GM23338 (cell line): ENCODE data around the gene ESRRA. TPM values are rescaled to one million over a fixed set of nuclear protein-coding genes. Genes with fewer than 3 reads are reported as not detected.

Experiments
- ATAC-seq: fragments of 200-7000 bp; cut with Tn5 transposase; 3 replicates; pipeline ENCODE4 v1.9.1; 2020
- DNase-seq: peaks from one replicate; pipeline ENCODE4 v3.0.0-alpha.2; 2015; ENCODE audit warnings: low spot score
- H2AFZ ChIP-seq: fragments of 200-600 bp; sonication (generic); 2 replicates; pipeline ENCODE4 v1.8.0; 2016; ENCODE audit warnings: antibody characterized with exemption, mild to moderate bottlenecking, moderate library complexity
- H3F3A ChIP-seq: fragments of 200-600 bp; sonication (generic); replicated peaks from 2 replicates; pipeline ENCODE4 v1.8.0; 2017; ENCODE audit warnings: antibody characterized with exemption, mixed run types, low read depth
- H3K27ac ChIP-seq: fragments of 200-600 bp; sonication (generic); 2 replicates; pipeline ENCODE4 v1.6.1; 2016; ENCODE audit warnings: low read depth
- H3K27me3 ChIP-seq: fragments of 200-600 bp; sonication (generic); 2 replicates; pipeline ENCODE4 v1.8.0; 2016; ENCODE audit warnings: mild to moderate bottlenecking, mixed run types, moderate library complexity; ENCODE audit not compliant: insufficient read depth
- H3K36me3 ChIP-seq: fragments of 200-600 bp; sonication (generic); 2 replicates; pipeline ENCODE4 v1.8.0; 2016; ENCODE audit warnings: mild to moderate bottlenecking; ENCODE audit not compliant: insufficient read depth
- H3K4me1 ChIP-seq: fragments of 200-600 bp; sonication (generic); 2 replicates; pipeline ENCODE4 v1.8.0; 2016; ENCODE audit warnings: mild to moderate bottlenecking, moderate library complexity; ENCODE audit not compliant: insufficient read depth
- H3K4me2 ChIP-seq: fragments of 200-600 bp; sonication (generic); 2 replicates; pipeline ENCODE4 v1.7.1; 2017; ENCODE audit warnings: mixed run types
- H3K4me3 ChIP-seq: fragments of 200-600 bp; sonication (generic); 2 replicates; pipeline ENCODE4 v1.6.1; 2016; ENCODE audit warnings: mixed run types
- H3K79me2 ChIP-seq: fragments of 200-600 bp; sonication (generic); replicated peaks from 2 replicates; pipeline ENCODE4 v1.8.0; 2017; ENCODE audit warnings: mild to moderate bottlenecking; ENCODE audit not compliant: insufficient read depth
- H3K9me2 ChIP-seq: fragments of 200-600 bp; sonication (generic); 2 replicates; pipeline ENCODE4 v1.8.0; 2017; ENCODE audit not compliant: insufficient read depth
- H4K20me1 ChIP-seq: fragments of 200-600 bp; sonication (generic); replicated peaks from 2 replicates; pipeline ENCODE4 v1.8.0; 2017; ENCODE audit warnings: mild to moderate bottlenecking; ENCODE audit not compliant: insufficient read depth
- H3K27ac Mint-ChIP-seq: 2 replicates; pipeline ENCODE4 v1.8.0; 2020; ENCODE audit warnings: inconsistent platforms, mild to moderate bottlenecking, moderate library complexity, mixed read lengths
- H3K27me3 Mint-ChIP-seq: 3 replicates; pipeline ENCODE4 v1.8.0; 2022; ENCODE audit warnings: low read depth, mild to moderate bottlenecking, moderate library complexity, mixed read lengths, inconsistent platforms; ENCODE audit not compliant: insufficient read depth, poor library complexity
- H3K36me3 Mint-ChIP-seq: 3 replicates; pipeline ENCODE4 v1.8.0; 2021; ENCODE audit warnings: low read depth, mild to moderate bottlenecking, inconsistent platforms, moderate library complexity, mixed read lengths
- H3K4me1 Mint-ChIP-seq: 3 replicates; pipeline ENCODE4 v1.8.0; 2020; ENCODE audit warnings: mild to moderate bottlenecking, inconsistent platforms, mixed read lengths
- H3K4me3 Mint-ChIP-seq: 3 replicates; pipeline ENCODE4 v1.8.0; 2021; ENCODE audit warnings: moderate library complexity, mild to moderate bottlenecking, inconsistent platforms, mixed read lengths
- H3K9me3 Mint-ChIP-seq: 3 replicates; pipeline ENCODE4 v1.8.0; 2020; ENCODE audit warnings: moderate library complexity, mild to moderate bottlenecking, inconsistent platforms, mixed read lengths
- EZH2 ChIP-seq: fragments of 200-600 bp; sonication (generic); IDR thresholded peaks from one replicate; pipeline ENCODE4 v1.8.0; 2017; ENCODE audit warnings: antibody characterized with exemption, mild to moderate bottlenecking, low read depth; ENCODE audit not compliant: unreplicated experiment
- EZH2phosphoT487 ChIP-seq: fragments of 200-600 bp; sonication (generic); IDR thresholded peaks from one replicate; pipeline ENCODE4 v1.8.1; 2018; ENCODE audit warnings: antibody characterized with exemption; ENCODE audit not compliant: unreplicated experiment
- JUNB ChIP-seq: IDR thresholded peaks from one replicate; pipeline ENCODE4 v1.6.1; 2016; ENCODE audit warnings: antibody characterized with exemption; ENCODE audit not compliant: unreplicated experiment
- NANOG ChIP-seq: IDR thresholded peaks from 2 replicates; pipeline ENCODE4 v1.6.1; 2016; ENCODE audit warnings: antibody characterized with exemption, borderline replicate concordance
- POLR2AphosphoS5 ChIP-seq: IDR thresholded peaks from 2 replicates; pipeline ENCODE4 v1.6.1; 2016; ENCODE audit warnings: antibody characterized with exemption, low read depth
- ZNF114 ChIP-seq: fragments of 250-450 bp; sonication (Bioruptor Pico); IDR thresholded peaks from 2 replicates; pipeline ENCODE4 v1.5.0; 2020; ENCODE audit warnings: mild to moderate bottlenecking, moderate library complexity
- ZNF331 ChIP-seq: fragments of 250-450 bp; sonication (Bioruptor Pico); IDR thresholded peaks from 2 replicates; pipeline ENCODE4 v1.5.0; 2020; ENCODE audit warnings: low read depth, mild to moderate bottlenecking, moderate library complexity
- polyA plus RNA-seq: library from polyadenylated mRNA; unstranded; fragments of >200 nt; fragmentation: Nextera tagmentation; extraction: Ambion mirVana; gene quantifications from 2 replicates; pipeline ENCODE4 v1.2.1, GENCODE V29; 2016
- total RNA-seq: library from RNA; depleted of rRNA; stranded (reverse); fragments of >200 nt; shearing (Covaris generic); gene quantifications from 2 replicates; pipeline ENCODE4 v1.2.3, GENCODE V29; 2014
- TF ChIP-seq, protein P1 (sequence below): IDR thresholded peaks from 2 replicates; pipeline ENCODE4 v1.6.1; 2016; ENCODE audit warnings: antibody characterized with exemption
- TF ChIP-seq, protein P2 (sequence below), 2 experiments: fragments of 200-600 bp in 1 of 2; sonication (generic) in 1 of 2; conservative IDR thresholded peaks; 2 replicates each; pipeline versions ENCODE4 v1.5.1 to v1.6.1; 2016 to 2017; ENCODE audit warnings: antibody characterized with exemption in 2 of 2, low read depth in 2 of 2, mild to moderate bottlenecking in 2 of 2, moderate library complexity in 1 of 2
- TF ChIP-seq, protein P3 (sequence below): fragments of 250-450 bp; sonication (Bioruptor Pico); IDR thresholded peaks from 2 replicates; pipeline ENCODE4 v1.5.0; 2020; ENCODE audit warnings: mild to moderate bottlenecking, moderate library complexity

The ESRRA gene
- total and polyA plus RNA-seq, 2 experiments from 2014 or later: 13.7 to 55.1 TPM

DNA sequence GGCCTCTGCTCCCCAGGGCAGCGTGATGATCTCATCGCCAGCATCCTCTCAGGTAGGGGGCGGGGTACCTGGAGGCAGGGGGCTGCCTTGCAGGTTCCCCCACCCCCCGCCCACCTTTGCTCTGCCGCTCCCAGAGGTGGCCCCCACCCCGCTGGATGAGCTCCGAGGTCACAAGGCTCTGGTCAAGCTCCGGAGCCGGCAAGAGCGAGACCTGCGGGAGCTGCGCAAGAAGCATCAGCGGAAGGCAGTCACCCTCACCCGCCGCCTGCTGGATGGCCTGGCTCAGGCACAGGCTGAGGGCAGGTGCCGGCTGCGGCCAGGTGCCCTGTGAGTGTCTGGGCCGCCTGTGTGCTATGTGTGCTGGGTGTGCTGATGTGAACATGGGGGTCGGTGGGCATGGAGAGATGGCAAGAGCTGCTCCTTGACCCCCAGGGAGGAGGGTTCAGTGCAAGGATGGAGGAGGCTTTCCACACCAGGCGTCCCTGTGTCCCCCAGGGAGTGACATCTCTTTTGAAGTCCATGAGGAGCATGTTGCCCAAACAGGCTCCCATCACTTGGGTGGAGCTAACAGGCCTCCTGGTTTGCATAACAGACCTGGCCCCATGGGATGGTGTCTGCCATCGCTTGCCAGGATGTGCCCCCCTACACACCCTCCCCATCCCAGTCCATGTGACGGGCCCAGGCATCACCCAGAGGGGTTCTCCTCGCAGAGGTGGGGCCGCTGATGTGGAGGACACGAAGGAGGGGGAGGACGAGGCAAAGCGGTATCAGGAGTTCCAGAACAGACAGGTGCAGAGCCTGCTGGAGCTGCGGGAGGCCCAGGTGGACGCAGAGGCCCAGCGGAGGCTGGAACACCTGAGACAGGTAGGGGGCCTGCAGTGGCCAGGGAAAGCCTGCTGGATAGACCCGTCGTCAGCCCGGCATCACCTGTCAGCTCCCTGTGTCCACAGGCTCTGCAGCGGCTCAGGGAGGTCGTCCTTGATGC is 39.9 kb upstream of the ESRRA start:
- TF ChIP-seq EZH2 (no peak), NANOG (no peak), JUNB (no peak), POLR2AphosphoS5 (no peak), EZH2phosphoT487 (no peak)
- TF ChIP-seq, protein P1, sequence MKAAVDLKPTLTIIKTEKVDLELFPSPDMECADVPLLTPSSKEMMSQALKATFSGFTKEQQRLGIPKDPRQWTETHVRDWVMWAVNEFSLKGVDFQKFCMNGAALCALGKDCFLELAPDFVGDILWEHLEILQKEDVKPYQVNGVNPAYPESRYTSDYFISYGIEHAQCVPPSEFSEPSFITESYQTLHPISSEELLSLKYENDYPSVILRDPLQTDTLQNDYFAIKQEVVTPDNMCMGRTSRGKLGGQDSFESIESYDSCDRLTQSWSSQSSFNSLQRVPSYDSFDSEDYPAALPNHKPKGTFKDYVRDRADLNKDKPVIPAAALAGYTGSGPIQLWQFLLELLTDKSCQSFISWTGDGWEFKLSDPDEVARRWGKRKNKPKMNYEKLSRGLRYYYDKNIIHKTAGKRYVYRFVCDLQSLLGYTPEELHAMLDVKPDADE: no peak
- Histone ChIP-seq H3K4me2 (no peak overlapping the region), H3K4me3 (no peak overlapping the region), H2AFZ (no peak overlapping the region), H3K79me2 (no peaks in the 10 kb centered on the region), H3K27me3 (no peaks in the 10 kb centered on the region), H3K36me3 (no peaks in the 10 kb centered on the region; the same call in none of the 2 replicates), H3K9me2 (no peaks in the 10 kb centered on the region), H3K27ac (no peak overlapping the region), H4K20me1 (no peaks in the 10 kb centered on the region), H3F3A (peaks cover 23% of the 10 kb centered on the region), H3K4me1 (0 out of 2 replicates have a peak, but pooled peaks cover 8% of the 10 kb centered on the region)
- Mint-ChIP-seq H3K4me1 (peaks cover 19% of the 10 kb centered on the region), H3K36me3 (peaks cover 59% of the 10 kb centered on the region), H3K27me3 (peaks cover 16% of the 10 kb centered on the region), H3K9me3 (peaks cover 3% of the 10 kb centered on the region; the same call in 2 of the 3 replicates), H3K27ac (no peak overlapping the region), H3K4me3 (no peak overlapping the region)
- DNase-seq (no peak), ATAC-seq (no peak)

DNA sequence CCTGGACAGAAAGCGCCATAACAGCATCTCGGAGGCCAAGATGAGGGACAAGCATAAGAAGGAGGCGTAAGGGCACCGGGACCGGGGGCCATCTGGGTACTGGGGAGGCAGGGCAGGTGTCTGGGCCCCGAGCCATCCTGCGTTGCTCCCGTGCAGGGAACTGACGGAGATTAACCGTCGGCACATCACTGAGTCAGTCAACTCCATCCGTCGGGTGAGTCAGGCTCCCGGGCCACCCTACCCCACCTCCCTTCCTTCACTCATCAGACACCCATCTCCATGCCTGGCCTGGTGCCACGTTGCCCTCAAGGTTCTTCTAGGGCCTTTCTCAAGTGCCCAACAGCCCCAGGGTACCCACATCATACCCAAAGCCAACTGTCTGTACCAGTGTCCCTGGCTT is 39.0 kb upstream of the ESRRA start:
- Histone ChIP-seq H3K27me3 (no peaks in the 10 kb centered on the region), H3K9me2 (no peaks in the 10 kb centered on the region), H3K4me1 (0 out of 2 replicates have a peak, but pooled peaks cover 8% of the 10 kb centered on the region), H2AFZ (no peak overlapping the region), H3K79me2 (no peaks in the 10 kb centered on the region), H3K36me3 (no peaks in the 10 kb centered on the region; the same call in 1 of the 2 replicates), H3K4me3 (no peak overlapping the region), H3F3A (peaks cover 25% of the 10 kb centered on the region), H4K20me1 (no peaks in the 10 kb centered on the region), H3K4me2 (no peak overlapping the region), H3K27ac (no peak overlapping the region)
- no peak for ATAC-seq
- Mint-ChIP-seq H3K4me1 (peaks cover 19% of the 10 kb centered on the region), H3K9me3 (peaks cover 3% of the 10 kb centered on the region; the same call in 2 of the 3 replicates), H3K27ac (no peak overlapping the region), H3K27me3 (peaks cover 20% of the 10 kb centered on the region), H3K4me3 (no peak overlapping the region; the same call in 2 of the 3 replicates), H3K36me3 (peaks cover 52% of the 10 kb centered on the region)
- no peak for DNase-seq
- TF ChIP-seq, protein P2, sequence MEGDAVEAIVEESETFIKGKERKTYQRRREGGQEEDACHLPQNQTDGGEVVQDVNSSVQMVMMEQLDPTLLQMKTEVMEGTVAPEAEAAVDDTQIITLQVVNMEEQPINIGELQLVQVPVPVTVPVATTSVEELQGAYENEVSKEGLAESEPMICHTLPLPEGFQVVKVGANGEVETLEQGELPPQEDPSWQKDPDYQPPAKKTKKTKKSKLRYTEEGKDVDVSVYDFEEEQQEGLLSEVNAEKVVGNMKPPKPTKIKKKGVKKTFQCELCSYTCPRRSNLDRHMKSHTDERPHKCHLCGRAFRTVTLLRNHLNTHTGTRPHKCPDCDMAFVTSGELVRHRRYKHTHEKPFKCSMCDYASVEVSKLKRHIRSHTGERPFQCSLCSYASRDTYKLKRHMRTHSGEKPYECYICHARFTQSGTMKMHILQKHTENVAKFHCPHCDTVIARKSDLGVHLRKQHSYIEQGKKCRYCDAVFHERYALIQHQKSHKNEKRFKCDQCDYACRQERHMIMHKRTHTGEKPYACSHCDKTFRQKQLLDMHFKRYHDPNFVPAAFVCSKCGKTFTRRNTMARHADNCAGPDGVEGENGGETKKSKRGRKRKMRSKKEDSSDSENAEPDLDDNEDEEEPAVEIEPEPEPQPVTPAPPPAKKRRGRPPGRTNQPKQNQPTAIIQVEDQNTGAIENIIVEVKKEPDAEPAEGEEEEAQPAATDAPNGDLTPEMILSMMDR (conservative IDR thresholded peaks at IDR 0.05; ENCODE audit: low read depth in 2 of 2): no peak
- no peak for TF ChIP-seq EZH2phosphoT487
- no peak for TF ChIP-seq EZH2
- TF ChIP-seq ZNF331 (CRISPR knock-in tag): no peak
- no peak for TF ChIP-seq ZNF114 (CRISPR knock-in tag)
- TF ChIP-seq, protein P3, sequence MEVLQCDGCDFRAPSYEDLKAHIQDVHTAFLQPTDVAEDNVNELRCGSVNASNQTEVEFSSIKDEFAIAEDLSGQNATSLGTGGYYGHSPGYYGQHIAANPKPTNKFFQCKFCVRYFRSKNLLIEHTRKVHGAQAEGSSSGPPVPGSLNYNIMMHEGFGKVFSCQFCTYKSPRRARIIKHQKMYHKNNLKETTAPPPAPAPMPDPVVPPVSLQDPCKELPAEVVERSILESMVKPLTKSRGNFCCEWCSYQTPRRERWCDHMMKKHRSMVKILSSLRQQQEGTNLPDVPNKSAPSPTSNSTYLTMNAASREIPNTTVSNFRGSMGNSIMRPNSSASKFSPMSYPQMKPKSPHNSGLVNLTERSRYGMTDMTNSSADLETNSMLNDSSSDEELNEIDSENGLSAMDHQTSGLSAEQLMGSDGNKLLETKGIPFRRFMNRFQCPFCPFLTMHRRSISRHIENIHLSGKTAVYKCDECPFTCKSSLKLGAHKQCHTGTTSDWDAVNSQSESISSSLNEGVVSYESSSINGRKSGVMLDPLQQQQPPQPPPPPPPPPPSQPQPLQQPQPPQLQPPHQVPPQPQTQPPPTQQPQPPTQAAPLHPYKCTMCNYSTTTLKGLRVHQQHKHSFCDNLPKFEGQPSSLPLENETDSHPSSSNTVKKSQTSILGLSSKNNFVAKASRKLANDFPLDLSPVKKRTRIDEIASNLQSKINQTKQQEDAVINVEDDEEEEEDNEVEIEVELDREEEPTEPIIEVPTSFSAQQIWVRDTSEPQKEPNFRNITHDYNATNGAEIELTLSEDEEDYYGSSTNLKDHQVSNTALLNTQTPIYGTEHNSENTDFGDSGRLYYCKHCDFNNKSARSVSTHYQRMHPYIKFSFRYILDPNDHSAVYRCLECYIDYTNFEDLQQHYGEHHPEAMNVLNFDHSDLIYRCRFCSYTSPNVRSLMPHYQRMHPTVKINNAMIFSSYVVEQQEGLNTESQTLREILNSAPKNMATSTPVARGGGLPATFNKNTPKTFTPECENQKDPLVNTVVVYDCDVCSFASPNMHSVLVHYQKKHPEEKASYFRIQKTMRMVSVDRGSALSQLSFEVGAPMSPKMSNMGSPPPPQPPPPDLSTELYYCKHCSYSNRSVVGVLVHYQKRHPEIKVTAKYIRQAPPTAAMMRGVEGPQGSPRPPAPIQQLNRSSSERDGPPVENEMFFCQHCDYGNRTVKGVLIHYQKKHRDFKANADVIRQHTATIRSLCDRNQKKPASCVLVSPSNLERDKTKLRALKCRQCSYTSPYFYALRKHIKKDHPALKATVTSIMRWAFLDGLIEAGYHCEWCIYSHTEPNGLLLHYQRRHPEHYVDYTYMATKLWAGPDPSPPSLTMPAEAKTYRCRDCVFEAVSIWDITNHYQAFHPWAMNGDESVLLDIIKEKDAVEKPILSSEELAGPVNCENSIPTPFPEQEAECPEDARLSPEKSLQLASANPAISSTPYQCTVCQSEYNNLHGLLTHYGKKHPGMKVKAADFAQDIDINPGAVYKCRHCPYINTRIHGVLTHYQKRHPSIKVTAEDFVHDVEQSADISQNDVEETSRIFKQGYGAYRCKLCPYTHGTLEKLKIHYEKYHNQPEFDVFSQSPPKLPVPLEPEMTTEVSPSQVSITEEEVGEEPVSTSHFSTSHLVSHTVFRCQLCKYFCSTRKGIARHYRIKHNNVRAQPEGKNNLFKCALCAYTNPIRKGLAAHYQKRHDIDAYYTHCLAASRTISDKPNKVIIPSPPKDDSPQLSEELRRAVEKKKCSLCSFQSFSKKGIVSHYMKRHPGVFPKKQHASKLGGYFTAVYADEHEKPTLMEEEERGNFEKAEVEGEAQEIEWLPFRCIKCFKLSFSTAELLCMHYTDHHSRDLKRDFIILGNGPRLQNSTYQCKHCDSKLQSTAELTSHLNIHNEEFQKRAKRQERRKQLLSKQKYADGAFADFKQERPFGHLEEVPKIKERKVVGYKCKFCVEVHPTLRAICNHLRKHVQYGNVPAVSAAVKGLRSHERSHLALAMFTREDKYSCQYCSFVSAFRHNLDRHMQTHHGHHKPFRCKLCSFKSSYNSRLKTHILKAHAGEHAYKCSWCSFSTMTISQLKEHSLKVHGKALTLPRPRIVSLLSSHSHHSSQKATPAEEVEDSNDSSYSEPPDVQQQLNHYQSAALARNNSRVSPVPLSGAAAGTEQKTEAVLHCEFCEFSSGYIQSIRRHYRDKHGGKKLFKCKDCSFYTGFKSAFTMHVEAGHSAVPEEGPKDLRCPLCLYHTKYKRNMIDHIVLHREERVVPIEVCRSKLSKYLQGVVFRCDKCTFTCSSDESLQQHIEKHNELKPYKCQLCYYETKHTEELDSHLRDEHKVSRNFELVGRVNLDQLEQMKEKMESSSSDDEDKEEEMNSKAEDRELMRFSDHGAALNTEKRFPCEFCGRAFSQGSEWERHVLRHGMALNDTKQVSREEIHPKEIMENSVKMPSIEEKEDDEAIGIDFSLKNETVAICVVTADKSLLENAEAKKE (CRISPR knock-in tag): no peak
